ENCODE measurements around the gene MYOG. TPM values are rescaled to one million over a fixed set of nuclear protein-coding genes. Genes with fewer than 3 reads are reported as not detected.

MYOG gene
- total and polyA plus RNA-seq, 11 donors, result not detected

- WGBS, 4 donors, result 31 to 49% (median 46%) methylated on average over 3 of the region's 3 CpGs
- DNase-seq, result peak in 2 of 5 donors; percentile 15 to 42
- TF ChIP-seq POLR2A (IDR thresholded peaks at IDR 0.05) (no peak), CTCF (IDR thresholded peaks at IDR 0.05) (no peak)
- Histone ChIP-seq H3K9me3 (no peaks in the 10 kb centered on the region), H3K27ac (peak overlapping the region in 11 of 12 donors; percentile 20 to 90 (median 84)), H3K4me3 (no peak overlapping the region), H3K27me3 (peaks cover 0 to 33% (median 0%) of the 10 kb centered on the region in 9 donors), H3K4me1 (peaks cover 0 to 62% (median 40%) of the 10 kb centered on the region in 12 donors), H3K36me3 (no peaks in the 10 kb centered on the region)
- intact Hi-C loops (cut with DNase I), result no loop called here
- ATAC-seq, result peak; percentile 19 to 44 (median 34)
These were observed 44.7 kb upstream of the MYOG start for GRCh38 chr1:203130358-203130985.

GRCh38 chr1:203129501-203130231 lies 43.9 kb upstream of the MYOG start:
- intact Hi-C loops (cut with DNase I), result loop anchor here in 9 of 10 donors (5.0 kb wide), 2 partner anchors 87 to 92 kb away; no protein-coding TSS in a partner anchor
- DNase-seq, result peak; percentile 81 to 90 (median 81)
- TF ChIP-seq POLR2A (IDR thresholded peaks at IDR 0.05) (no peak), CTCF (IDR thresholded peaks at IDR 0.05) (no peak)
- H3K9me3 ChIP-seq, result no peaks in the 10 kb centered on the region
- whole genome bisulfite sequencing, 4 donors, result 33 to 47% (median 40%) methylated on average over 5 to 7 of the region's 7 CpGs
- H3K4me3 ChIP-seq, result no peak overlapping the region
- H3K27ac ChIP-seq, result peak overlapping the region in 11 of 12 donors; percentile 20 to 90 (median 84)
- H3K4me1 ChIP-seq, result peaks cover 0 to 65% (median 40%) of the 10 kb centered on the region in 12 donors
- H3K27me3 ChIP-seq, result peaks cover 0 to 40% (median 0%) of the 10 kb centered on the region in 9 donors
- no peaks in the 10 kb centered on the region for H3K36me3 ChIP-seq
- ATAC-seq, result peak; percentile 64 to 83 (median 74)

GRCh38 chr1:203128716-203129500 lies 43.1 kb upstream of the MYOG start:
- Histone ChIP-seq H3K4me3 (peak overlapping the region in 11 of 12 donors; percentile 22 to 54 (median 46)), H3K4me1 (peaks cover 0 to 65% (median 40%) of the 10 kb centered on the region in 12 donors), H3K27me3 (peaks cover 0 to 45% (median 0%) of the 10 kb centered on the region in 9 donors), H3K9me3 (no peaks in the 10 kb centered on the region), H3K36me3 (no peaks in the 10 kb centered on the region), H3K27ac (peak overlapping the region in 11 of 12 donors; percentile 16 to 90 (median 84))
- 74 to 89% (median 75%) methylated on average over 20 to 29 of the region's 29 CpGs for WGBS, 4 donors
- peak in 2 of 5 donors; percentile 24 to 46 for DNase-seq
- intact Hi-C loops (cut with DNase I), result loop anchor here in 9 of 10 donors (5.0 kb wide), 2 partner anchors 87 to 92 kb away; no protein-coding TSS in a partner anchor
- TF ChIP-seq CTCF (IDR thresholded peaks at IDR 0.05) (no peak), POLR2A (IDR thresholded peaks at IDR 0.05) (no peak)
- ATAC-seq, result peak in 2 of 4 donors; percentile 12 to 20

Measured in heart left ventricle (tissue), 16 donors.